Articular chondrocyte of knee joint (primary cell): Measurements from ENCODE around the gene BCKDK. TPM values are rescaled to one million over a fixed set of nuclear protein-coding genes. Genes with fewer than 3 reads are reported as not detected.

Experiments
- total RNA-seq: library from RNA; depleted of rRNA; stranded (reverse); fragments of >200 nt; gene quantifications from 2 replicates; pipeline ENCODE4 v1.2.3, GENCODE V29; 2012

Gene BCKDK
- total RNA-seq, result 32.0 and 32.5 TPM in 2 replicates

GRCh38 chr16:31108035-31108793, at the start of gene BCKDK:
Gene BCKDK (plus strand): TSS chr16:31108386. CDS start chr16:31109224, 838 bp downstream.

GRCh38 chr16:31073970-31074813, 34.0 kb upstream of the BCKDK start, which contains the start of the genes ZNF646 and ZNF668:
Gene ZNF646 (plus strand): TSS chr16:31074422. CDS start chr16:31076325, 1,903 bp downstream.
Gene ZNF668 (minus strand): TSS chr16:31074240. CDS start chr16:31064459, 9,781 bp downstream.

GRCh38 chr16:31088459-31089183, 19.6 kb upstream of the BCKDK start, which contains the start of gene PRSS53:
Gene PRSS53 (minus strand): TSS chr16:31088943. CDS start chr16:31088809, 134 bp downstream.

GRCh38 chr16:31094424-31095120, 13.6 kb upstream of the BCKDK start, which contains the start of gene VKORC1:
Gene VKORC1 (minus strand): TSS chr16:31094797. CDS start chr16:31094729, 68 bp downstream.

GRCh38 chr16:31117384-31118222, 9.4 kb downstream of the BCKDK start, which contains the start of gene KAT8:
Gene KAT8 (plus strand): TSS chr16:31117664. CDS start chr16:31117682, 18 bp downstream.

GRCh38 chr16:31135535-31136286, 27.5 kb downstream of the BCKDK start, which contains the start of gene PRSS8:
Gene PRSS8 (minus strand): TSS chr16:31135727. CDS start chr16:31135498, 229 bp downstream.

GRCh38 chr16:31149894-31150890, 42.0 kb downstream of the BCKDK start, which contains the start of gene PRSS36:
Gene PRSS36 (minus strand): TSS chr16:31150066. CDS start chr16:31150035, 31 bp downstream.

Other genes with a start within 250 kb of the BCKDK start
- gene BCL7C, start 214.3 kb upstream of the BCKDK start, total RNA-seq, result 34.6 and 38.0 TPM in 2 replicates
- gene CTF1, start 211.8 kb upstream of the BCKDK start, total RNA-seq, result 2.4 and 2.6 TPM in 2 replicates
- 11.5 and 12.0 TPM in 2 replicates for gene FBXL19, start 184.8 kb upstream of the BCKDK start, total RNA-seq
- gene ORAI3, start 159.3 kb upstream of the BCKDK start, total RNA-seq, result 34.4 and 37.7 TPM in 2 replicates
- 2.5 and 4.0 TPM in 2 replicates for gene SETD1A, start 150.6 kb upstream of the BCKDK start, total RNA-seq
- gene HSD3B7, start 123.2 kb upstream of the BCKDK start, total RNA-seq, result 42.6 and 51.9 TPM in 2 replicates
- 1.4 and 2.1 TPM in 2 replicates for gene STX1B, start 97.7 kb upstream of the BCKDK start, total RNA-seq
- 21.7 and 26.1 TPM in 2 replicates for gene STX4, start 74.8 kb upstream of the BCKDK start, total RNA-seq
- 7.8 and 10.9 TPM in 2 replicates for gene ZNF668, start 34.1 kb upstream of the BCKDK start, total RNA-seq
- 12.4 and 13.2 TPM in 2 replicates for gene ZNF646, start 34.0 kb upstream of the BCKDK start, total RNA-seq
- 1.9 and 3.7 TPM in 2 replicates for gene PRSS53, start 19.4 kb upstream of the BCKDK start, total RNA-seq
- 149 and 200 TPM in 2 replicates for gene VKORC1, start 13.6 kb upstream of the BCKDK start, total RNA-seq
- 26.2 and 27.0 TPM in 2 replicates for gene KAT8, start 9.3 kb downstream of the BCKDK start, total RNA-seq
- gene PRSS8, start 27.3 kb downstream of the BCKDK start, total RNA-seq, result not detected in 2 replicates
- 0.22 and 0.91 TPM in 2 replicates for gene PRSS36, start 41.7 kb downstream of the BCKDK start, total RNA-seq
- 39.7 and 45.1 TPM in 2 replicates for gene FUS, start 71.8 kb downstream of the BCKDK start, total RNA-seq
- 42.3 and 43.9 TPM in 2 replicates for gene PYCARD, start 94.4 kb downstream of the BCKDK start, total RNA-seq
- gene TRIM72, start 105.7 kb downstream of the BCKDK start, total RNA-seq, result not detected in 2 replicates
- not detected in 2 replicates for gene PYDC1, start 108.7 kb downstream of the BCKDK start, total RNA-seq
- gene ITGAM, start 151.6 kb downstream of the BCKDK start, total RNA-seq, result not detected in 2 replicates
- under 0.01 and 0.52 TPM in 2 replicates for gene ITGAX, start 246.8 kb downstream of the BCKDK start, total RNA-seq